ENCODE measurements around the gene CXCR6.

The CXCR6 gene

GRCh38 chr3:45922950-45923590 lies 20.2 kb upstream of the CXCR6 start:
- DNase-seq, result no peak

GRCh38 chr3:45923755-45924154 lies 19.5 kb upstream of the CXCR6 start:
- no peak for DNase-seq

- DNase-seq, result no peak
Measured at GRCh38 chr3:45927881-45928280, 15.4 kb upstream of the CXCR6 start.

GRCh38 chr3:45929042-45929679 lies 14.1 kb upstream of the CXCR6 start:
- DNase-seq, result peak; percentile 56 to 71

GRCh38 chr3:45931496-45931895 lies 11.8 kb upstream of the CXCR6 start:
- no peak for DNase-seq

GRCh38 chr3:45932112-45932511 lies 11.2 kb upstream of the CXCR6 start:
- peak in 1 of 2 donors; percentile 41 for DNase-seq

GRCh38 chr3:45933591-45933990 lies 9.7 kb upstream of the CXCR6 start:
- DNase-seq, result no peak

GRCh38 chr3:45936261-45936660 lies 7.0 kb upstream of the CXCR6 start:
- no peak for DNase-seq

- no peak for DNase-seq
Measured at GRCh38 chr3:45937206-45938042, 5.8 kb upstream of the CXCR6 start.

- no peak for DNase-seq
Measured at GRCh38 chr3:45938043-45938435, 5.2 kb upstream of the CXCR6 start.

GRCh38 chr3:45938864-45939263 lies 4.4 kb upstream of the CXCR6 start:
- peak; percentile 85 to 86 for DNase-seq

GRCh38 chr3:45939341-45939771 lies 3.9 kb upstream of the CXCR6 start:
- DNase-seq, result no peak

GRCh38 chr3:45940004-45940780 lies 3.1 kb upstream of the CXCR6 start:
- no peak for DNase-seq

GRCh38 chr3:45940781-45941365 lies 2.4 kb upstream of the CXCR6 start:
- DNase-seq, result no peak

GRCh38 chr3:45942051-45942825 lies 1.0 kb upstream of the CXCR6 start:
- no peak for DNase-seq

- DNase-seq, result peak in 1 of 2 donors; percentile 54
Measured at GRCh38 chr3:45944830-45945620, 1.8 kb downstream of the CXCR6 start.

- no peak for DNase-seq
Measured at GRCh38 chr3:45946307-45946706, 3.0 kb downstream of the CXCR6 start.

GRCh38 chr3:45946875-45947274 lies 3.6 kb downstream of the CXCR6 start:
- DNase-seq, result no peak

GRCh38 chr3:45947361-45947760 lies 4.1 kb downstream of the CXCR6 start:
- DNase-seq, result no peak

GRCh38 chr3:45948311-45948781 lies 5.1 kb downstream of the CXCR6 start:
- DNase-seq, result no peak

GRCh38 chr3:45948881-45949280 lies 5.6 kb downstream of the CXCR6 start:
- no peak for DNase-seq

Data from CD4-positive, alpha-beta T cell treated with Interferon alpha-2 for 1 hour (primary cell).